Activated CD8-positive, alpha-beta T cell treated with anti-CD3 and anti-CD28 coated beads, Interleukin-2, amount 10 ng/mL, durations not matched to agents 7 days and 5 days (primary cell): ENCODE data around the gene ACOT11. TPM values are rescaled to one million over a fixed set of nuclear protein-coding genes. Genes with fewer than 3 reads are reported as not detected.
A peak's percentile ranks its signal among the peaks of the same experiment; 100 is the strongest.

Source experiments
- ATAC-seq: fragments of 150-1000 bp; cut with Tn5 transposase; one replicate; pipeline ENCODE4 v1.10.0; 2021; ENCODE audit warnings: moderate library complexity
- CTCF ChIA-PET: fragments of 350-600 bp; sonication (Branson Sonifier 250); formaldehyde crosslinking; loops from one replicate; lab custom pipeline; 2021; ENCODE audit warnings: antibody characterized with exemption; lab: Charles Lee
- POLR2A ChIA-PET: fragments of 350-600 bp; sonication (Branson Sonifier 250); formaldehyde crosslinking; loops from one replicate; lab custom pipeline; 2021; ENCODE audit warnings: antibody characterized with exemption; lab: Charles Lee
- DNase-seq: peaks from one replicate; pipeline ENCODE4 v3.0.0-alpha.2; 2020
- H3K27ac Mint-ChIP-seq: one replicate; pipeline ENCODE4 v1.8.0; 2021; ENCODE audit warnings: mild to moderate bottlenecking, mixed read lengths
- H3K27me3 Mint-ChIP-seq: one replicate; pipeline ENCODE4 v1.8.0; 2021; ENCODE audit warnings: low read depth, mixed read lengths
- H3K36me3 Mint-ChIP-seq: one replicate; pipeline ENCODE4 v1.8.0; 2021; ENCODE audit warnings: low read depth, mixed read lengths
- H3K4me1 Mint-ChIP-seq: one replicate; pipeline ENCODE4 v1.8.0; 2021; ENCODE audit warnings: low read depth, mixed read lengths
- H3K4me3 Mint-ChIP-seq: one replicate; pipeline ENCODE4 v1.8.0; 2021; ENCODE audit warnings: mild to moderate bottlenecking, mixed read lengths
- H3K9me3 Mint-ChIP-seq: one replicate; pipeline ENCODE4 v1.8.0; 2022; ENCODE audit warnings: mixed read lengths; ENCODE audit not compliant: insufficient read depth
- total RNA-seq, 2 experiments: library from RNA; stranded (reverse); gene quantifications; one replicate each; pipeline ENCODE4 v1.2.3, GENCODE V29; 2021

The ACOT11 gene
- total RNA-seq, 2 experiments from 2014 or later, result 1.3 to 1.6 TPM

- H3K9me3 Mint-ChIP-seq, result no peaks in the 10 kb centered on the region
- ChIA-PET CTCF (no interaction called here), POLR2A (no interaction called here)
- no peak for ATAC-seq
- no peaks in the 10 kb centered on the region for H3K36me3 Mint-ChIP-seq
- no peak for DNase-seq
- no peaks in the 10 kb centered on the region for H3K4me1 Mint-ChIP-seq
- H3K4me3 Mint-ChIP-seq, result no peak overlapping the region
- no peak overlapping the region for H3K27ac Mint-ChIP-seq
- no peaks in the 10 kb centered on the region for H3K27me3 Mint-ChIP-seq
These were observed 49.5 kb downstream of the ACOT11 start for GRCh38 chr1:54597455-54598030.

GRCh38 chr1:54599211-54599823 lies 51.3 kb downstream of the ACOT11 start:
- no peak for ATAC-seq

GRCh38 chr1:54600947-54601721 lies 53.1 kb downstream of the ACOT11 start:
- H3K4me1 Mint-ChIP-seq, result peaks cover 14% of the 10 kb centered on the region
- ATAC-seq, result no peak
- no peak for DNase-seq
- H3K4me3 Mint-ChIP-seq, result no peak overlapping the region
- ChIA-PET CTCF (no interaction called here), POLR2A (no interaction called here)
- no peaks in the 10 kb centered on the region for H3K27me3 Mint-ChIP-seq
- H3K9me3 Mint-ChIP-seq, result no peaks in the 10 kb centered on the region
- no peaks in the 10 kb centered on the region for H3K36me3 Mint-ChIP-seq
- no peak overlapping the region for H3K27ac Mint-ChIP-seq

More at GRCh38 chr1:54599211-54599823, 51.3 kb downstream of the ACOT11 start:
- no peak for DNase-seq
- Mint-ChIP-seq H3K27me3 (no peaks in the 10 kb centered on the region), H3K36me3 (no peaks in the 10 kb centered on the region), H3K9me3 (no peaks in the 10 kb centered on the region), H3K27ac (no peak overlapping the region), H3K4me3 (no peak overlapping the region), H3K4me1 (peaks cover 2% of the 10 kb centered on the region)
- CTCF ChIA-PET, result no interaction called here
- POLR2A ChIA-PET, result no interaction called here

- no peak for DNase-seq
- Mint-ChIP-seq H3K4me1 (peaks cover 14% of the 10 kb centered on the region), H3K9me3 (no peaks in the 10 kb centered on the region), H3K27ac (no peak overlapping the region), H3K36me3 (no peaks in the 10 kb centered on the region), H3K4me3 (no peak overlapping the region), H3K27me3 (no peaks in the 10 kb centered on the region)
- no peak for ATAC-seq
- ChIA-PET POLR2A (no interaction called here), CTCF (no interaction called here)
These were observed 53.7 kb downstream of the ACOT11 start for GRCh38 chr1:54601730-54602129.

- DNase-seq (no peak), ATAC-seq (no peak)
- no peaks in the 10 kb centered on the region for H3K36me3 Mint-ChIP-seq
- no peaks in the 10 kb centered on the region for H3K27me3 Mint-ChIP-seq
- H3K9me3 Mint-ChIP-seq, result no peaks in the 10 kb centered on the region
- CTCF ChIA-PET, result no interaction called here
- POLR2A ChIA-PET, result no interaction called here
- no peak overlapping the region for H3K27ac Mint-ChIP-seq
- H3K4me1 Mint-ChIP-seq, result peaks cover 14% of the 10 kb centered on the region
- H3K4me3 Mint-ChIP-seq, result no peak overlapping the region
These were observed 54.5 kb downstream of the ACOT11 start for GRCh38 chr1:54602554-54602953.

GRCh38 chr1:54603241-54603640 lies 55.2 kb downstream of the ACOT11 start:
- ChIA-PET CTCF (no interaction called here), POLR2A (no interaction called here)
- no peak for DNase-seq
- Mint-ChIP-seq H3K4me3 (no peak overlapping the region), H3K36me3 (no peaks in the 10 kb centered on the region), H3K27ac (no peak overlapping the region), H3K9me3 (no peaks in the 10 kb centered on the region), H3K4me1 (peaks cover 14% of the 10 kb centered on the region), H3K27me3 (no peaks in the 10 kb centered on the region)
- no peak for ATAC-seq

GRCh38 chr1:54604051-54604450 lies 56.0 kb downstream of the ACOT11 start:
- Mint-ChIP-seq H3K36me3 (no peaks in the 10 kb centered on the region), H3K27me3 (no peaks in the 10 kb centered on the region), H3K9me3 (no peaks in the 10 kb centered on the region), H3K27ac (peak overlapping the region; percentile 76), H3K4me1 (peaks cover 14% of the 10 kb centered on the region), H3K4me3 (no peak overlapping the region)
- no peak for DNase-seq
- CTCF ChIA-PET, result interaction anchor here (1.0 kb wide), 1 partner anchor 15 kb away, joined by 3 read pairs; no protein-coding TSS in a partner anchor
- ATAC-seq, result no peak
- POLR2A ChIA-PET, result no interaction called here

GRCh38 chr1:54604572-54605370 lies 56.7 kb downstream of the ACOT11 start:
- peak overlapping the region; percentile 76 for H3K27ac Mint-ChIP-seq
- no peak overlapping the region for H3K4me3 Mint-ChIP-seq

GRCh38 chr1:54606096-54606989 lies 58.3 kb downstream of the ACOT11 start:
- Mint-ChIP-seq H3K4me3 (no peak overlapping the region), H3K36me3 (no peaks in the 10 kb centered on the region), H3K4me1 (peaks cover 14% of the 10 kb centered on the region), H3K27me3 (no peaks in the 10 kb centered on the region), H3K9me3 (no peaks in the 10 kb centered on the region), H3K27ac (no peak overlapping the region)
- ATAC-seq, result no peak
- CTCF ChIA-PET, result no interaction called here
- DNase-seq, result no peak
- POLR2A ChIA-PET, result no interaction called here

More at GRCh38 chr1:54604572-54605370, 56.7 kb downstream of the ACOT11 start:
- no peaks in the 10 kb centered on the region for H3K27me3 Mint-ChIP-seq
- peaks cover 14% of the 10 kb centered on the region for H3K4me1 Mint-ChIP-seq
- peak; percentile 89 for ATAC-seq
- POLR2A ChIA-PET, result no interaction called here
- H3K36me3 Mint-ChIP-seq, result no peaks in the 10 kb centered on the region
- CTCF ChIA-PET, result interaction anchor here (1.0 kb wide), 1 partner anchor 16 kb away, joined by 3 read pairs; no protein-coding TSS in a partner anchor
- H3K9me3 Mint-ChIP-seq, result no peaks in the 10 kb centered on the region
- peak; percentile 62 for DNase-seq

GRCh38 chr1:54606990-54607325 lies 58.9 kb downstream of the ACOT11 start:
- Mint-ChIP-seq H3K9me3 (no peaks in the 10 kb centered on the region), H3K4me1 (peaks cover 14% of the 10 kb centered on the region), H3K27ac (no peak overlapping the region), H3K27me3 (no peaks in the 10 kb centered on the region), H3K36me3 (no peaks in the 10 kb centered on the region), H3K4me3 (no peak overlapping the region)
- POLR2A ChIA-PET, result no interaction called here
- no peak for DNase-seq
- CTCF ChIA-PET, result no interaction called here
- no peak for ATAC-seq
